Fibroblast of lung (primary cell): ENCODE data around the gene MLPH. TPM values are rescaled to one million over a fixed set of nuclear protein-coding genes. Genes with fewer than 3 reads are reported as not detected.

Experiments
- DNase-seq, 2 donors: peaks; one replicate each; pipeline versions ENCODE4 v3.0.0 to v3.0.0-alpha.2; 2010; ENCODE audit warnings: low read depth in 2 of 2
- H2AFZ ChIP-seq: 2 replicates; pipeline ENCODE4 v1.5.1; 2012; ENCODE audit warnings: low read length, control low read depth, inconsistent platforms
- H3K27ac ChIP-seq: 2 replicates; pipeline ENCODE4 v1.5.1; 2011; ENCODE audit warnings: low read length, control low read depth; ENCODE audit not compliant: insufficient read depth
- H3K27me3 ChIP-seq: 2 replicates; pipeline ENCODE4 v1.5.1; 2011; ENCODE audit warnings: mild to moderate bottlenecking, low read length; ENCODE audit not compliant: control insufficient read depth, insufficient read depth
- H3K36me3 ChIP-seq: 2 replicates; pipeline ENCODE4 v1.5.1; 2011; ENCODE audit warnings: low read length; ENCODE audit not compliant: control insufficient read depth, insufficient read depth
- H3K4me1 ChIP-seq: 2 replicates; pipeline ENCODE4 v1.5.1; 2011; ENCODE audit warnings: low read length; ENCODE audit not compliant: control insufficient read depth, insufficient read depth; ENCODE audit errors: extremely low read depth
- H3K4me2 ChIP-seq: 2 replicates; pipeline ENCODE4 v1.5.1; 2011; ENCODE audit warnings: low read length, control low read depth; ENCODE audit not compliant: insufficient read depth; ENCODE audit errors: extremely low read depth
- H3K4me3 ChIP-seq, 4 experiments: fragments of 200-600 bp in 1 of 4; sonication (generic) in 1 of 4; replicated peaks in 1 of 4; 2 replicates each; pipeline ENCODE4 v1.5.1; 2011 to 2016; ENCODE audit warnings: low read length in 4 of 4, low read depth in 3 of 4, mild to moderate bottlenecking in 3 of 4, control low read depth in 2 of 4, inconsistent platforms in 1 of 4, mixed read lengths in 1 of 4; ENCODE audit not compliant: insufficient read depth in 1 of 4; ENCODE audit errors: control extremely low read depth in 1 of 4
- H3K79me2 ChIP-seq: 2 replicates; pipeline ENCODE4 v1.5.1; 2012; ENCODE audit warnings: mild to moderate bottlenecking, low read length, inconsistent platforms; ENCODE audit not compliant: control insufficient read depth, insufficient read depth
- H3K9ac ChIP-seq: 2 replicates; pipeline ENCODE4 v1.5.1; 2011; ENCODE audit warnings: mild to moderate bottlenecking, low read length, control low read depth; ENCODE audit not compliant: insufficient read depth
- H3K9me3 ChIP-seq: 2 replicates; pipeline ENCODE4 v1.5.1; 2012; ENCODE audit warnings: low read depth, low read length; ENCODE audit not compliant: control insufficient read depth, insufficient read depth
- H4K20me1 ChIP-seq: 2 replicates; pipeline ENCODE4 v1.5.1; 2011; ENCODE audit warnings: low read length; ENCODE audit not compliant: control insufficient read depth, insufficient read depth; ENCODE audit errors: extremely low read depth
- EZH2 ChIP-seq: IDR thresholded peaks from 2 replicates; pipeline ENCODE4 v1.5.1; 2012; ENCODE audit warnings: low read length, control low read depth, mild to moderate bottlenecking; ENCODE audit errors: missing control alignments
- polyA minus RNA-seq: library from RNA; depleted of rRNA, polyadenylated mRNA; stranded (reverse); fragments of >200 nt; gene quantifications from 2 replicates; pipeline ENCODE4 v1.2.3, GENCODE V29; 2011; ENCODE audit warnings: low replicate concordance
- polyA plus RNA-seq, 2 donors: library from polyadenylated mRNA; depleted of rRNA in 1 of 2; stranded (reverse) in 1 of 2; unstranded in 1 of 2; fragments of >200 nt; gene quantifications; 2 replicates each; pipeline ENCODE4 v1.2.1, GENCODE V29; 2011 to 2012; ENCODE audit warnings: missing spikeins in 1 of 2
- total RNA-seq: library from RNA; depleted of rRNA; stranded (reverse); fragments of >200 nt; gene quantifications from 2 replicates; pipeline ENCODE4 v1.2.1, GENCODE V29; 2014
- TF ChIP-seq, protein P1 (sequence below), 2 donors: IDR thresholded peaks in 1 of 2; conservative IDR thresholded peaks in 1 of 2; 1 replicate in 1 of 2; 2 replicates in 1 of 2; pipeline ENCODE4 v1.5.1; 2011 to 2012; ENCODE audit warnings: low read length in 2 of 2, control low read depth in 1 of 2, inconsistent platforms in 1 of 2, low read depth in 1 of 2, mild to moderate bottlenecking in 1 of 2

Gene MLPH, protein sequence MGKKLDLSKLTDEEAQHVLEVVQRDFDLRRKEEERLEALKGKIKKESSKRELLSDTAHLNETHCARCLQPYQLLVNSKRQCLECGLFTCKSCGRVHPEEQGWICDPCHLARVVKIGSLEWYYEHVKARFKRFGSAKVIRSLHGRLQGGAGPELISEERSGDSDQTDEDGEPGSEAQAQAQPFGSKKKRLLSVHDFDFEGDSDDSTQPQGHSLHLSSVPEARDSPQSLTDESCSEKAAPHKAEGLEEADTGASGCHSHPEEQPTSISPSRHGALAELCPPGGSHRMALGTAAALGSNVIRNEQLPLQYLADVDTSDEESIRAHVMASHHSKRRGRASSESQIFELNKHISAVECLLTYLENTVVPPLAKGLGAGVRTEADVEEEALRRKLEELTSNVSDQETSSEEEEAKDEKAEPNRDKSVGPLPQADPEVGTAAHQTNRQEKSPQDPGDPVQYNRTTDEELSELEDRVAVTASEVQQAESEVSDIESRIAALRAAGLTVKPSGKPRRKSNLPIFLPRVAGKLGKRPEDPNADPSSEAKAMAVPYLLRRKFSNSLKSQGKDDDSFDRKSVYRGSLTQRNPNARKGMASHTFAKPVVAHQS
- total RNA-seq = 8.2 and 10.7 TPM in 2 replicates
- 3.1 and 4.8 TPM in 2 replicates for polyA plus RNA-seq
- polyA plus RNA-seq (2012) = 4.1 and 6.9 TPM in 2 replicates
- 9.2 and 34.0 TPM in 2 replicates for polyA minus RNA-seq

DNA sequence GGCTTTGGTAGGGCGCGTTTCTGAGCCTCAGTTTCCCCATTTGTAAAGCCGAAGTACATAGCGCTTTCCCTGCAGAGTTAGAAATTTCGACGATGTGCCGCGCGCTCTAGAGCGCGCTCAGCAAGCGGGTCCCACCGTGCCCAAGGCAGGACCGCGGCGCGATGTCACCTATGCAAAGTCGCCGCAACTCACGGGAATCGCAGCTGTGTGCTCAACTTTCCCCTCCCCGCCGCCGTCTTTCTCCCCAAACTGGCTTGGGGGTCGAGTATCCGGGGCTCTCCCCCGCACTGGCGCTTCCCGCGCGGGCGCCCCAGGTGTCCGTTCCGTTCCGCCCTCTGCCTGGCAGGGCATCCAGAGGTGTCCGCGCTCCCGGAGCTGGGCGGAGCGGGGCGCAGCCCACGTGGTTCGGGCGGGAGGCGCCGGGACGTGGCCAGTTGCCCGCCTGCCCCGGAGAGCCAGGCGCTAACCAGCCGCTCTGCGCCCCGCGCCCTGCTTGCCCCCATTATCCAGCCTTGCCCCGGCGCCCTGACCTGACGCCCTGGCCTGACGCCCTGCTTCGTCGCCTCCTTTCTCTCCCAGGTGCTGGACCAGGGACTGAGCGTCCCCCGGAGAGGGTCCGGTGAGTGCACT, at the start of gene MLPH:
MLPH (plus strand) TSS at position 433 of the 630 bp plus-strand sequence. CDS start 6,176 bp downstream, outside the sequence.
- no peaks in the 10 kb centered on the region for H3K36me3 ChIP-seq
- peaks cover 4% of the 10 kb centered on the region for H3K9me3 ChIP-seq
- H3K9ac ChIP-seq = peak within 1 kb of the TSS; percentile 65
- H2AFZ ChIP-seq = peak within 1 kb of the TSS; percentile 60
- H3K27ac ChIP-seq = no peak within 1 kb of the TSS
- TF ChIP-seq, protein P1, sequence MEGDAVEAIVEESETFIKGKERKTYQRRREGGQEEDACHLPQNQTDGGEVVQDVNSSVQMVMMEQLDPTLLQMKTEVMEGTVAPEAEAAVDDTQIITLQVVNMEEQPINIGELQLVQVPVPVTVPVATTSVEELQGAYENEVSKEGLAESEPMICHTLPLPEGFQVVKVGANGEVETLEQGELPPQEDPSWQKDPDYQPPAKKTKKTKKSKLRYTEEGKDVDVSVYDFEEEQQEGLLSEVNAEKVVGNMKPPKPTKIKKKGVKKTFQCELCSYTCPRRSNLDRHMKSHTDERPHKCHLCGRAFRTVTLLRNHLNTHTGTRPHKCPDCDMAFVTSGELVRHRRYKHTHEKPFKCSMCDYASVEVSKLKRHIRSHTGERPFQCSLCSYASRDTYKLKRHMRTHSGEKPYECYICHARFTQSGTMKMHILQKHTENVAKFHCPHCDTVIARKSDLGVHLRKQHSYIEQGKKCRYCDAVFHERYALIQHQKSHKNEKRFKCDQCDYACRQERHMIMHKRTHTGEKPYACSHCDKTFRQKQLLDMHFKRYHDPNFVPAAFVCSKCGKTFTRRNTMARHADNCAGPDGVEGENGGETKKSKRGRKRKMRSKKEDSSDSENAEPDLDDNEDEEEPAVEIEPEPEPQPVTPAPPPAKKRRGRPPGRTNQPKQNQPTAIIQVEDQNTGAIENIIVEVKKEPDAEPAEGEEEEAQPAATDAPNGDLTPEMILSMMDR (conservative IDR thresholded peaks at IDR 0.05 in 1 of 2, IDR thresholded peaks at IDR 0.05 in 1 of 2; ENCODE audit: low read depth in 1 of 2, low read length in 2 of 2) = no peak
- no peak for TF ChIP-seq EZH2
- peak within 1 kb of the TSS; percentile 64 to 78 (median 66) for H3K4me3 ChIP-seq
- peak; percentile 49 to 70 for DNase-seq
- peak within 1 kb of the TSS; percentile 76 for H3K4me2 ChIP-seq
- no peaks in the 10 kb centered on the region for H3K27me3 ChIP-seq
- no peaks in the 10 kb centered on the region for H4K20me1 ChIP-seq
- peaks cover 7% of the 10 kb centered on the region for H3K4me1 ChIP-seq
- H3K79me2 ChIP-seq = no peaks in the 10 kb centered on the region

DNA sequence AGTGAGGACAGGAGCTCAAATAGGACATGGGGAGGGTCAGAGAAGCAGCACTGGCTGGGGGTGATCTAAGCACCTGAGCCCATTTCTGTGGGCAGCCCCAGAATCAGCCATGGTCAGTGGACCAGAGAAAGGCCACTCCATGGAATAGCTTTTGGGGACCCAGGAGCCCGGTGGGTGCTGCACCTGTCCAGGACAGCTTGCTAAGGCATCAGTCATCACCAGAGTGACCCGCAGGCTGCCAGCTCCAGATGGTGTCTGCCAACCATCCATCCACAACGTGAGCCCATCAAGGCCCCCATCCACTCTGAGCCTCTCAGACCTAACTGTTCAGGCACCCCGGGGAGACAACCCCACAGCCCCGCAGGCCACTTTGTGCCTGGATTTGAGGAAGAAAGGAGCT, 49.5 kb upstream of the MLPH start:
- H3K4me3 ChIP-seq = no peak overlapping the region
- DNase-seq = no peak
- no peak overlapping the region for H3K9ac ChIP-seq
- H4K20me1 ChIP-seq = no peaks in the 10 kb centered on the region
- H3K79me2 ChIP-seq = no peaks in the 10 kb centered on the region
- no peaks in the 10 kb centered on the region for H3K27me3 ChIP-seq
- H3K36me3 ChIP-seq = no peaks in the 10 kb centered on the region
- H3K4me2 ChIP-seq = no peak overlapping the region
- TF ChIP-seq, protein P1 (conservative IDR thresholded peaks at IDR 0.05 in 1 of 2, IDR thresholded peaks at IDR 0.05 in 1 of 2; ENCODE audit: low read depth in 1 of 2, low read length in 2 of 2) = no peak
- H3K9me3 ChIP-seq = no peaks in the 10 kb centered on the region
- no peak overlapping the region for H2AFZ ChIP-seq
- H3K27ac ChIP-seq = no peak overlapping the region
- peaks cover 27% of the 10 kb centered on the region for H3K4me1 ChIP-seq
